CD14-positive monocyte (primary cell): Measurements from ENCODE around the gene ELAVL1. TPM values are rescaled to one million over a fixed set of nuclear protein-coding genes. Genes with fewer than 3 reads are reported as not detected.

Experiments used
- DNase-seq, 3 donors: peaks; one replicate each; pipeline ENCODE4 v3.0.0-alpha.2; 2011 to 2022
- H2AFZ ChIP-seq: 2 replicates; pipeline ENCODE4 v1.6.0; 2012; ENCODE audit warnings: mild to moderate bottlenecking, low read depth, low read length, inconsistent platforms; ENCODE audit not compliant: insufficient read depth, poor library complexity, severe bottlenecking
- H3K27ac ChIP-seq, 2 donors: 1 replicate in 1 of 2; 2 replicates in 1 of 2; pipeline ENCODE4 v1.5.1; 2012 to 2013; ENCODE audit warnings: low read length in 2 of 2, control low read depth in 1 of 2, inconsistent platforms in 1 of 2, low read depth in 1 of 2, mild to moderate bottlenecking in 1 of 2
- H3K27me3 ChIP-seq, 2 donors: one replicate each; pipeline versions ENCODE4 v1.6.0 to v1.6.1; 2011 to 2013; ENCODE audit warnings: low read length in 2 of 2; ENCODE audit not compliant: control insufficient read depth in 2 of 2, insufficient read depth in 2 of 2
- H3K36me3 ChIP-seq, 2 donors: replicated peaks in 1 of 2; 1 replicate in 1 of 2; 2 replicates in 1 of 2; pipeline versions ENCODE4 v1.5.1 to v1.6.1; 2012 to 2013; ENCODE audit warnings: low read length in 2 of 2, control low read depth in 1 of 2, inconsistent platforms in 1 of 2, mild to moderate bottlenecking in 1 of 2; ENCODE audit not compliant: insufficient read depth in 2 of 2, control insufficient read depth in 1 of 2
- H3K4me1 ChIP-seq, 2 donors: 1 replicate in 1 of 2; 2 replicates in 1 of 2; pipeline versions ENCODE4 v1.5.1 to v1.6.1; 2012 to 2013; ENCODE audit warnings: low read length in 2 of 2, control low read depth in 1 of 2, inconsistent platforms in 1 of 2, mild to moderate bottlenecking in 1 of 2, moderate library complexity in 1 of 2; ENCODE audit not compliant: insufficient read depth in 2 of 2, control insufficient read depth in 1 of 2
- H3K4me2 ChIP-seq: replicated peaks from 2 replicates; pipeline ENCODE3; 2012; ENCODE audit warnings: low read length, moderate library complexity, mild to moderate bottlenecking; ENCODE audit not compliant: poor library complexity, severe bottlenecking; ENCODE audit errors: extremely low read depth
- H3K4me3 ChIP-seq, 3 experiments: fragments of 200-600 bp in 1 of 3; sonication (generic) in 1 of 3; replicated peaks in 1 of 3; 1 replicate in 2 of 3; 2 replicates in 1 of 3; pipeline ENCODE4 v1.5.1; 2011 to 2013; ENCODE audit warnings: low read length in 3 of 3, mild to moderate bottlenecking in 3 of 3, control low read depth in 2 of 3, low read depth in 2 of 3, inconsistent platforms in 1 of 3, moderate library complexity in 1 of 3
- H3K79me2 ChIP-seq: 2 replicates; pipeline ENCODE4 v1.6.0; 2012; ENCODE audit warnings: mild to moderate bottlenecking, control low read depth, inconsistent platforms, low read length, moderate library complexity; ENCODE audit not compliant: insufficient read depth
- H3K9ac ChIP-seq: 2 replicates; pipeline ENCODE4 v1.6.0; 2017; ENCODE audit warnings: low read length, mild to moderate bottlenecking; ENCODE audit not compliant: insufficient read depth, poor library complexity, severe bottlenecking
- H3K9me3 ChIP-seq, 2 donors: replicated peaks in 1 of 2; 1 replicate in 1 of 2; 2 replicates in 1 of 2; pipeline versions ENCODE4 v1.5.1 to v1.6.1; 2012 to 2013; ENCODE audit warnings: low read length in 2 of 2, control low read depth in 1 of 2; ENCODE audit not compliant: control insufficient read depth in 1 of 2, insufficient read depth in 1 of 2
- H4K20me1 ChIP-seq: 2 replicates; pipeline ENCODE4 v1.6.0; 2012; ENCODE audit warnings: mild to moderate bottlenecking, low read length, control low read depth, moderate library complexity; ENCODE audit not compliant: insufficient read depth
- H3K27ac Mint-ChIP-seq, 7 donors: one replicate each; pipeline ENCODE4 v1.8.0; 2020; ENCODE audit warnings: mild to moderate bottlenecking in 7 of 7, mixed read lengths in 7 of 7, moderate library complexity in 6 of 7, inconsistent platforms in 2 of 7
- H3K27me3 Mint-ChIP-seq, 3 donors: one replicate each; pipeline ENCODE4 v1.8.0; 2021 to 2022; ENCODE audit warnings: low read depth in 3 of 3, mild to moderate bottlenecking in 3 of 3, mixed read lengths in 3 of 3, moderate library complexity in 3 of 3, inconsistent platforms in 1 of 3
- H3K36me3 Mint-ChIP-seq, 2 donors: one replicate each; pipeline ENCODE4 v1.8.0; 2020; ENCODE audit warnings: mixed read lengths in 2 of 2, inconsistent platforms in 1 of 2, mild to moderate bottlenecking in 1 of 2
- H3K4me1 Mint-ChIP-seq: one replicate; pipeline ENCODE4 v1.8.0; 2020; ENCODE audit warnings: mild to moderate bottlenecking, mixed read lengths
- H3K4me3 Mint-ChIP-seq, 2 donors: one replicate each; pipeline ENCODE4 v1.8.0; 2020; ENCODE audit warnings: mild to moderate bottlenecking in 2 of 2, mixed read lengths in 2 of 2, moderate library complexity in 1 of 2
- H3K9me3 Mint-ChIP-seq, 7 donors: one replicate each; pipeline ENCODE4 v1.8.0; 2020 to 2022; ENCODE audit warnings: mixed read lengths in 7 of 7, mild to moderate bottlenecking in 6 of 7, moderate library complexity in 6 of 7, inconsistent platforms in 2 of 7
- WGBS: methylation state at CpG from one replicate; pipeline ENCODE4 v1.1.5; 2013; ENCODE audit warnings: missing lambda C conversion rate; ENCODE audit not compliant: insufficient coverage; 5-methylcytosine and 5-hydroxymethylcytosine counted together
- intact Hi-C, 2 donors: fragments of 100-400 bp; cut with micrococcal nuclease; formaldehyde crosslinking; loops; one replicate each; pipeline versions ENCODE4 v1.15.0 to v1.15.1; 2023
- polyA plus RNA-seq, 3 donors: library from polyadenylated mRNA; depleted of rRNA in 1 of 3; unstranded in 2 of 3; stranded (reverse) in 1 of 3; fragments of 300-500 nt in 2 of 3; fragments of >200 nt in 1 of 3; fragmentation: Illumina TruSeq in 2 of 3; gene quantifications; 1 replicate in 2 of 3; 2 replicates in 1 of 3; pipeline ENCODE4 v1.2.3, GENCODE V29; 2012 to 2021
- TF ChIP-seq, protein P1 (sequence below): fragments of 200-600 bp; IDR thresholded peaks from one replicate; pipeline ENCODE4 v1.8.0; 2022; ENCODE audit warnings: antibody characterized with exemption, mild to moderate bottlenecking

The ELAVL1 gene
- polyA plus RNA-seq, 3 donors = 25.1 to 31.1 (median 30.7) TPM

- Histone ChIP-seq H3K4me1 (peaks cover 21 to 28% of the 10 kb centered on the region in 2 donors), H3K27me3 (peaks cover 0 to 4% of the 10 kb centered on the region in 2 donors), H3K9ac (no peak within 1 kb of the TSS), H3K4me2 (peak within 1 kb of the TSS; percentile 43), H3K27ac (no peak within 1 kb of the TSS), H3K4me3 (no peak within 1 kb of the TSS), H3K9me3 (no peaks in the 10 kb centered on the region), H2AFZ (peak within 1 kb of the TSS; percentile 54), H3K79me2 (no peaks in the 10 kb centered on the region), H4K20me1 (no peaks in the 10 kb centered on the region), H3K36me3 (no peaks in the 10 kb centered on the region)
- Mint-ChIP-seq H3K9me3 (peaks cover 0 to 5% (median 0%) of the 10 kb centered on the region in 7 donors), H3K4me3 (peak within 1 kb of the TSS in 1 of 2 donors; percentile 35), H3K4me1 (peaks cover 21% of the 10 kb centered on the region), H3K27me3 (peaks cover 13 to 20% (median 16%) of the 10 kb centered on the region in 3 donors), H3K36me3 (no peaks in the 10 kb centered on the region), H3K27ac (peak within 1 kb of the TSS in 3 of 7 donors; percentile 35 to 88 (median 55))
- WGBS = 88% methylated on average over 6 of the region's 7 CpGs
- no peak for DNase-seq
- TF ChIP-seq, protein P1, sequence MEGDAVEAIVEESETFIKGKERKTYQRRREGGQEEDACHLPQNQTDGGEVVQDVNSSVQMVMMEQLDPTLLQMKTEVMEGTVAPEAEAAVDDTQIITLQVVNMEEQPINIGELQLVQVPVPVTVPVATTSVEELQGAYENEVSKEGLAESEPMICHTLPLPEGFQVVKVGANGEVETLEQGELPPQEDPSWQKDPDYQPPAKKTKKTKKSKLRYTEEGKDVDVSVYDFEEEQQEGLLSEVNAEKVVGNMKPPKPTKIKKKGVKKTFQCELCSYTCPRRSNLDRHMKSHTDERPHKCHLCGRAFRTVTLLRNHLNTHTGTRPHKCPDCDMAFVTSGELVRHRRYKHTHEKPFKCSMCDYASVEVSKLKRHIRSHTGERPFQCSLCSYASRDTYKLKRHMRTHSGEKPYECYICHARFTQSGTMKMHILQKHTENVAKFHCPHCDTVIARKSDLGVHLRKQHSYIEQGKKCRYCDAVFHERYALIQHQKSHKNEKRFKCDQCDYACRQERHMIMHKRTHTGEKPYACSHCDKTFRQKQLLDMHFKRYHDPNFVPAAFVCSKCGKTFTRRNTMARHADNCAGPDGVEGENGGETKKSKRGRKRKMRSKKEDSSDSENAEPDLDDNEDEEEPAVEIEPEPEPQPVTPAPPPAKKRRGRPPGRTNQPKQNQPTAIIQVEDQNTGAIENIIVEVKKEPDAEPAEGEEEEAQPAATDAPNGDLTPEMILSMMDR = no peak
- intact Hi-C loops = loop anchor here in 1 of 2 donors (5.0 kb wide), 1 partner anchor 50 kb away; no protein-coding TSS in a partner anchor
These were observed 47.0 kb upstream of the ELAVL1 start, which contains the start of gene CCL25 for GRCh38 chr19:8052464-8052859. CCL25 (plus strand) TSS chr19:8052760; CDS start chr19:8053050, 290 bp downstream.

DNA sequence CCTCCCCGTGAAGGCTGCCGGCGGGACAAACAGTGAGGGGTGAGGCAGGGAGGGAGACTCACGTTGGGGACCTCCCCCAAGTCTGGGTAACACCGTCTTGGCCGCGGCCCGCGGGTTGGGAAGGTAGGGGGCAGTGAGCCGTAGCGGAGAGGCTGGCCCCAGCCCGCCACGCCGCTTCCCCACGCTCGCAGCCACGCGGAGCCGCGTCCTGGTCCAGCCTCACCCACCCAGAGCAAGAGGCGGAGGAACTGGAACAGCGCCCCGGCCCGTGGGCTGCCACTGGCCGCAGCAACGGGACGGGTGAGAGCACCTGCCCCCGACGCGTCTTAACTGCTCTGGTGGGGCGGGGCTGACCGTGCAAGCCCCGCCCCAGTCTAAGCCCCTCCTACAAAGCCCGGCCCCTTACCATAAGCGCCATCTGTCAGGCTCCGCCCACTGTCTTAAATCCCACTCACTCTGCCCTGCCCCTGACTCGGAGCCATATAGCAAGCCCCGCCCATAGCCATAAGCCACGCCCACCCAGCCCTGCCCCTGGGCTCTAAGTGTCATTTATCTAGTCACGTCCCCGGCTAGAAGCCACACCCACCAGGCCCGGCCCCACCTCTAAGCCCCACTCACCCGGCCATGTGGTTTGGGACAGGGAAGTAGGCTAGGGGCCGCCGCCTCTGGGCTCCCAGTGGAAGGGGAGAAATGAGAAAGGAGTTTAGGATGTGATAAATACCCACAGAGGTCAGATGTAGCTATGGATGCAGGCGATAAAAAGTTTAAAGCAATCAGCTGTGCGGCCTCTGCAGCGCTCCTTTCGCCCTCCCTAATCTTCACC, 45.0 kb upstream of the ELAVL1 start:
- no peak overlapping the region for H3K27ac ChIP-seq
- intact Hi-C loops = loop anchor here in 1 of 2 donors (5.0 kb wide), 1 partner anchor 48 kb away; no protein-coding TSS in a partner anchor
- H3K9ac ChIP-seq = peak overlapping the region; percentile 49
- H3K9me3 Mint-ChIP-seq = peaks cover 0 to 5% (median 0%) of the 10 kb centered on the region in 7 donors
- peak overlapping the region in 5 of 7 donors; percentile 32 to 77 (median 43) for H3K27ac Mint-ChIP-seq
- 6% methylated on average over 24 of the region's 49 CpGs for WGBS
- H3K4me3 Mint-ChIP-seq = peak overlapping the region; percentile 63 to 82
- H3K4me1 Mint-ChIP-seq = peaks cover 21% of the 10 kb centered on the region
- no peaks in the 10 kb centered on the region for H3K9me3 ChIP-seq
- H3K79me2 ChIP-seq = no peaks in the 10 kb centered on the region
- H3K36me3 Mint-ChIP-seq = no peaks in the 10 kb centered on the region
- DNase-seq = peak; percentile 97 to 98 (median 98)
- TF ChIP-seq, protein P1 = no peak
- peak overlapping the region in 2 of 3 experiments; percentile 15 to 55 for H3K4me3 ChIP-seq
- H3K4me1 ChIP-seq = peaks cover 21 to 28% of the 10 kb centered on the region in 2 donors
- H3K36me3 ChIP-seq = no peaks in the 10 kb centered on the region
- H3K27me3 Mint-ChIP-seq = peaks cover 15 to 28% (median 19%) of the 10 kb centered on the region in 3 donors
- peak overlapping the region; percentile 88 for H2AFZ ChIP-seq
- H4K20me1 ChIP-seq = no peaks in the 10 kb centered on the region
- H3K4me2 ChIP-seq = peak overlapping the region; percentile 77
- H3K27me3 ChIP-seq = peaks cover 0 to 4% of the 10 kb centered on the region in 2 donors
